Prostate gland (tissue), 2 donors: Measurements from ENCODE around the gene ROR1. TPM values are rescaled to one million over a fixed set of nuclear protein-coding genes. Genes with fewer than 3 reads are reported as not detected.

Experiments used
- DNase-seq: peaks from one replicate; pipeline ENCODE4 v3.0.0-alpha.2; 2019; ENCODE audit warnings: low spot score
- H3K27ac ChIP-seq, 2 donors: fragments of 200-600 bp; sonication (generic); 2 replicates each; pipeline ENCODE4 v1.5.1; 2017 to 2019
- H3K27me3 ChIP-seq: fragments of 200-600 bp; sonication (generic); replicated peaks from 2 replicates; pipeline ENCODE4 v1.5.1; 2019; ENCODE audit not compliant: insufficient read depth
- H3K36me3 ChIP-seq, 2 donors: fragments of 200-600 bp; sonication (generic); 1 replicate in 1 of 2; 2 replicates in 1 of 2; pipeline versions ENCODE4 v1.5.1 to v1.8.1; 2017 to 2019
- H3K4me1 ChIP-seq: fragments of 200-600 bp; sonication (generic); replicated peaks from 2 replicates; pipeline ENCODE4 v1.5.1; 2019
- H3K4me3 ChIP-seq, 2 donors: fragments of 200-600 bp; sonication (generic); 2 replicates each; pipeline ENCODE4 v1.5.1; 2017 to 2019
- H3K9me3 ChIP-seq: fragments of 200-600 bp; sonication (generic); 2 replicates; pipeline ENCODE4 v1.5.1; 2017
- CTCF ChIP-seq, 4 experiments: fragments of 200-600 bp in 2 of 4; fragments of 450-650 bp in 2 of 4; sonication (generic) in 2 of 4; IDR thresholded peaks; 1 replicate in 3 of 4; 2 replicates in 1 of 4; pipeline ENCODE4 v1.5.1; 2016 to 2019; ENCODE audit warnings: antibody characterized with exemption in 4 of 4, mild to moderate bottlenecking in 2 of 4, moderate library complexity in 2 of 4
- POLR2A ChIP-seq: fragments of 450-650 bp; IDR thresholded peaks from one replicate; pipeline ENCODE4 v1.6.1; 2016; ENCODE audit warnings: antibody characterized with exemption, mild to moderate bottlenecking
- POLR2AphosphoS5 ChIP-seq: sonication (generic); formaldehyde crosslinking; IDR thresholded peaks from one replicate; pipeline ENCODE4 v1.6.1; 2017; ENCODE audit warnings: antibody characterized with exemption
- WGBS: methylation state at CpG from one replicate; pipeline ENCODE4 v1.1.5; 2018; 5-methylcytosine and 5-hydroxymethylcytosine counted together
- intact Hi-C: fragments of 100-400 bp; cut with DNase I; formaldehyde crosslinking; loops from one replicate; pipeline ENCODE4 v1.14.2; 2022
- total RNA-seq, 2 donors: library from RNA; depleted of rRNA; stranded (reverse); fragments of >200 nt; gene quantifications; one replicate each; pipeline ENCODE4 v1.1.0, GENCODE V29; 2016

The ROR1 gene
- total RNA-seq, 2 donors from 2014 or later = 7.3 to 11.1 TPM

GRCh38 chr1:64175639-64176038, 401.8 kb downstream of the ROR1 start:
- intact Hi-C loops = no loop called here
- H3K27ac ChIP-seq = no peak overlapping the region
- H3K4me1 ChIP-seq = no peaks in the 10 kb centered on the region
- H3K4me3 ChIP-seq = no peak overlapping the region
- H3K36me3 ChIP-seq = no peaks in the 10 kb centered on the region
- TF ChIP-seq POLR2A (no peak), CTCF (IDR thresholded peaks at IDR 0.05) (no peak), POLR2AphosphoS5 (no peak)
- no peaks in the 10 kb centered on the region for H3K27me3 ChIP-seq
- H3K9me3 ChIP-seq = no peaks in the 10 kb centered on the region
- DNase-seq = no peak

- WGBS = 86% methylated on average over 3 of the region's 3 CpGs
- Histone ChIP-seq H3K36me3 (no peaks in the 10 kb centered on the region), H3K4me3 (no peak overlapping the region), H3K9me3 (no peaks in the 10 kb centered on the region), H3K27me3 (no peaks in the 10 kb centered on the region), H3K4me1 (no peaks in the 10 kb centered on the region), H3K27ac (no peak overlapping the region)
- TF ChIP-seq POLR2AphosphoS5 (no peak), CTCF (IDR thresholded peaks at IDR 0.05) (no peak), POLR2A (no peak)
- intact Hi-C loops = no loop called here
- DNase-seq = no peak
Measured at GRCh38 chr1:64176659-64177058, 402.8 kb downstream of the ROR1 start.

- intact Hi-C loops = no loop called here
- no peaks in the 10 kb centered on the region for H3K4me1 ChIP-seq
- H3K9me3 ChIP-seq = no peaks in the 10 kb centered on the region
- H3K4me3 ChIP-seq = no peak overlapping the region
- H3K27me3 ChIP-seq = no peaks in the 10 kb centered on the region
- H3K27ac ChIP-seq = no peak overlapping the region
- H3K36me3 ChIP-seq = no peaks in the 10 kb centered on the region
- DNase-seq = no peak
- 97% methylated on average over 4 of the region's 4 CpGs for WGBS
- TF ChIP-seq POLR2AphosphoS5 (no peak), POLR2A (no peak), CTCF (IDR thresholded peaks at IDR 0.05) (no peak)
Measured at GRCh38 chr1:64179588-64179987, 405.8 kb downstream of the ROR1 start.

GRCh38 chr1:64182207-64182606, 408.4 kb downstream of the ROR1 start:
- 94% methylated on average over 2 of the region's 2 CpGs for WGBS
- Histone ChIP-seq H3K27me3 (no peaks in the 10 kb centered on the region), H3K4me1 (no peaks in the 10 kb centered on the region), H3K4me3 (no peak overlapping the region), H3K27ac (no peak overlapping the region), H3K9me3 (no peaks in the 10 kb centered on the region), H3K36me3 (no peaks in the 10 kb centered on the region)
- intact Hi-C loops = no loop called here
- TF ChIP-seq POLR2A (no peak), POLR2AphosphoS5 (no peak), CTCF (IDR thresholded peaks at IDR 0.05) (no peak)
- no peak for DNase-seq

GRCh38 chr1:64183395-64184002, 409.7 kb downstream of the ROR1 start:
- WGBS = 29% methylated on average over 5 of the region's 5 CpGs
- H3K4me3 ChIP-seq = no peak overlapping the region
- intact Hi-C loops = no loop called here
- no peaks in the 10 kb centered on the region for H3K27me3 ChIP-seq
- no peak for DNase-seq
- no peaks in the 10 kb centered on the region for H3K4me1 ChIP-seq
- TF ChIP-seq CTCF (IDR thresholded peaks at IDR 0.05) = no peak
- no peaks in the 10 kb centered on the region for H3K9me3 ChIP-seq
- no peak overlapping the region for H3K27ac ChIP-seq
- no peaks in the 10 kb centered on the region for H3K36me3 ChIP-seq
